Type B pancreatic cell (in vitro differentiated cells): ENCODE results near the gene CRKL. TPM values are rescaled to one million over a fixed set of nuclear protein-coding genes. Genes with fewer than 3 reads are reported as not detected.
"Not testable (repeated sequence)": the region's sequence is repeated elsewhere in the genome, so short reads cannot be mapped to it uniquely, and the experiment has no call there.

Experiments
- DNase-seq: peaks from one replicate; pipeline ENCODE4 v3.0.0; 2021; ENCODE audit warnings: mixed read lengths; ENCODE audit not compliant: unreplicated experiment; ENCODE audit errors: extremely low spot score
- H3K27ac Mint-ChIP-seq: 2 replicates; pipeline ENCODE4 v1.8.0; 2021; ENCODE audit warnings: mild to moderate bottlenecking, mixed read lengths
- H3K27me3 Mint-ChIP-seq: 2 replicates; pipeline ENCODE4 v1.8.0; 2021; ENCODE audit warnings: mixed read lengths
- H3K36me3 Mint-ChIP-seq: 2 replicates; pipeline ENCODE4 v1.8.0; 2021; ENCODE audit warnings: mixed read lengths
- H3K4me1 Mint-ChIP-seq: one replicate; pipeline ENCODE4 v1.8.0; 2021; ENCODE audit warnings: mixed read lengths; ENCODE audit not compliant: unreplicated experiment
- H3K4me3 Mint-ChIP-seq: 2 replicates; pipeline ENCODE4 v1.8.0; 2021; ENCODE audit warnings: mild to moderate bottlenecking, mixed read lengths
- H3K9me3 Mint-ChIP-seq: 2 replicates; pipeline ENCODE4 v1.8.0; 2021; ENCODE audit warnings: mixed read lengths
- total RNA-seq: library from RNA; stranded (reverse); gene quantifications from 2 replicates; pipeline ENCODE4 v1.2.1, GENCODE V29; 2021; ENCODE audit warnings: low replicate concordance
- TF ChIP-seq, protein P1 (sequence below): fragments of 200-600 bp; sonication (generic); conservative IDR thresholded peaks from 2 replicates; pipeline ENCODE4 v1.5.0; 2021; ENCODE audit warnings: antibody characterized with exemption, mild to moderate bottlenecking

CRKL gene
- total RNA-seq, 1 donor from 2014 or later = 78.1 TPM

DNA sequence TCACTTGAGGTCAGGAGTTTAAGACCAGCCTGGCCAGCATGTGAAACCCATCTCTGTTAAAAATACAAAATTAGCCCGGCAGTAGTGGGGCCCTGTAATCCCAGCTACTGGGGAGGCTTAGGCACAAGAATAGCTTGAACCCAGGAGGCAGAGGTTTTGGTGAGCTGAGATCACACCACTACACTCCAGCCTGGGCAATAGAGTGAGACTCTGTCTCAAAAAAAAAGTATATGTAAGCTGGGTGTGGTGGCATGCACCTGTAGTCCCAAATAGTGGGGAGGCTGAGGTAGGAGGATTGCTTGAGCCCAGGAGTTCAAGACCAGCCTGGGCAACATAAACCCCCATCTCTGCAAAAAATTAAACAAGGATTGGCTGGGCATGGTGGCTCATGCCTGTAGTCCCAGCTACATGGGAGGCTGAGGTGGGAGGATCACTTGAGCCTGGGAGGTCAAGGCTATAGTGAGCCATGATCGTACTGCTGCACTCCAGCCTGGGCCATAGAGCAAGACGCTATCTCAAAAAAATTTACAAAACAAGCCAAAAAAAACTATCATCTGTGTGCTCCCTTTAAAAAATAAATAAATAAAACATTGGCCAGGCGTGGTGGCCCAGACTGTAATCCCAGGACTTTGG lies 10.8 kb downstream of the CRKL start:
- Mint-ChIP-seq H3K27me3 (no peaks in the 10 kb centered on the region), H3K4me1 (peaks cover 18% of the 10 kb centered on the region), H3K36me3 (peaks cover 17% of the 10 kb centered on the region), H3K4me3 (no peak overlapping the region), H3K27ac (no peak overlapping the region), H3K9me3 (no peaks in the 10 kb centered on the region)
- DNase-seq = no peak
- TF ChIP-seq, protein P1, sequence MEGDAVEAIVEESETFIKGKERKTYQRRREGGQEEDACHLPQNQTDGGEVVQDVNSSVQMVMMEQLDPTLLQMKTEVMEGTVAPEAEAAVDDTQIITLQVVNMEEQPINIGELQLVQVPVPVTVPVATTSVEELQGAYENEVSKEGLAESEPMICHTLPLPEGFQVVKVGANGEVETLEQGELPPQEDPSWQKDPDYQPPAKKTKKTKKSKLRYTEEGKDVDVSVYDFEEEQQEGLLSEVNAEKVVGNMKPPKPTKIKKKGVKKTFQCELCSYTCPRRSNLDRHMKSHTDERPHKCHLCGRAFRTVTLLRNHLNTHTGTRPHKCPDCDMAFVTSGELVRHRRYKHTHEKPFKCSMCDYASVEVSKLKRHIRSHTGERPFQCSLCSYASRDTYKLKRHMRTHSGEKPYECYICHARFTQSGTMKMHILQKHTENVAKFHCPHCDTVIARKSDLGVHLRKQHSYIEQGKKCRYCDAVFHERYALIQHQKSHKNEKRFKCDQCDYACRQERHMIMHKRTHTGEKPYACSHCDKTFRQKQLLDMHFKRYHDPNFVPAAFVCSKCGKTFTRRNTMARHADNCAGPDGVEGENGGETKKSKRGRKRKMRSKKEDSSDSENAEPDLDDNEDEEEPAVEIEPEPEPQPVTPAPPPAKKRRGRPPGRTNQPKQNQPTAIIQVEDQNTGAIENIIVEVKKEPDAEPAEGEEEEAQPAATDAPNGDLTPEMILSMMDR = no peak

DNA sequence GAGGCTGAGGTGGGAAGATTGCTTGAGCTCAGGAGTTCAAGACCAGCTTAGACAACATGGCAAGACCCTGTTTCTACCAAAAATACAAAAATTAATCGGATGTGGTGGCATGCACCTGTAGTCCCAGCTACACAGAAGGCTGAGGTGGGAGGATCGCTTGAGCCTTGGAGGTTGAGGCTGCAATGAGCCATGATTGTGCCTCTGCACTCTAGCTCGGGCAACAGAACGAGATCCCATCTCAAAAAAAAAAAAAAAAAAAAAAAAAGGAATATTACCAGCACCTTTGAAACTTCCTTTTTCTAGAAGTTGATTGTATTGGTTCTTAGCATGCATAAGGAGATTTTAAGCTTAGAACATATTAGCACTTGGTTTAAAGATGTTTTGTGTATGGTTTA lies 11.4 kb downstream of the CRKL start:
- peaks cover 17% of the 10 kb centered on the region for H3K36me3 Mint-ChIP-seq
- H3K4me1 Mint-ChIP-seq = peaks cover 18% of the 10 kb centered on the region
- DNase-seq = no peak
- TF ChIP-seq, protein P1 = no peak
- H3K4me3 Mint-ChIP-seq = no peak overlapping the region
- no peaks in the 10 kb centered on the region for H3K27me3 Mint-ChIP-seq
- H3K27ac Mint-ChIP-seq = no peak overlapping the region
- H3K9me3 Mint-ChIP-seq = no peaks in the 10 kb centered on the region

DNA sequence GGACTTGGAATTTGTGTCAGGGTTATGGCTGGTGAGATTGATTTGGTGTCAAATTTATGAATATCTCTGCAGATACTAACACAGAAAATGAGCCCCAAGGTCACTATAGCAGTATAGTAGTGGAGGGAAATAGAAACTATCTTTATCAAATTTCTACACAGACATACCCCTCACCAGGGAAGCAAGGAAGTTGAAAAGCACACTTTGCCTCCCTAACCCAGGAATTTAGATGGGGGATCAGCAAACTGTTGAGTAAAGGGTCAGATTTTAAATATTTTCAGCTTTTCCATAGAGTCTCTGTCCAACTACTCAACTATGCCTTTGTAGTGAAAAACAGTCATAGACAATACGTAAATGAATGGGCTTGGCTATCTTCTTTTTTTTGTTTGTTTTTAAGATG lies 12.8 kb downstream of the CRKL start:
- H3K36me3 Mint-ChIP-seq = peaks cover 27% of the 10 kb centered on the region
- no peak for DNase-seq
- H3K4me3 Mint-ChIP-seq = no peak overlapping the region
- TF ChIP-seq, protein P1 = no peak
- peaks cover 18% of the 10 kb centered on the region for H3K4me1 Mint-ChIP-seq
- H3K27me3 Mint-ChIP-seq = no peaks in the 10 kb centered on the region
- no peaks in the 10 kb centered on the region for H3K9me3 Mint-ChIP-seq
- no peak overlapping the region for H3K27ac Mint-ChIP-seq

DNA sequence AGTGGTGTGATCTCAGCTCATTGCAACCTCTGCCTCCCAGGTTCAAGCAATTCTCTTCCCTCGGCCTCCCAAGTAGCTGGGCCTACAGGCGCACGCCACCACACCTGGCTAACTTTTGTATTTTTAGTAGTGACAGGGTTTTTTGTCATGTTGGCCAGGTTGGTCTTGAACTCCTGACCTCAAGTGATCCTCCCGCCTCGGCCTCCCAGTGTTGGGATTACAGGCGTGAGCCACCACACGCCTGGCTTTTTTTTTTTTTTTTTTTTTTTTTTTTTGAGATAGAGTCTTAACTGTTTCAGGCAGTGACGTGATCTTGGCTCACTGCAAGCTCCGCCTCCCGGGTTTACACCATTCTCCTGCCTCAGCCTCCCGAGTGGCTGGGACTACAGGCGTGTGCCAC lies 13.2 kb downstream of the CRKL start:
- not testable (repeated sequence) for H3K27ac Mint-ChIP-seq, DNase-seq, H3K4me3 Mint-ChIP-seq, H3K27me3 Mint-ChIP-seq, H3K9me3 Mint-ChIP-seq
- peaks cover 16% of the 10 kb centered on the region for H3K4me1 Mint-ChIP-seq
- H3K36me3 Mint-ChIP-seq = peaks cover 26% of the 10 kb centered on the region

DNA sequence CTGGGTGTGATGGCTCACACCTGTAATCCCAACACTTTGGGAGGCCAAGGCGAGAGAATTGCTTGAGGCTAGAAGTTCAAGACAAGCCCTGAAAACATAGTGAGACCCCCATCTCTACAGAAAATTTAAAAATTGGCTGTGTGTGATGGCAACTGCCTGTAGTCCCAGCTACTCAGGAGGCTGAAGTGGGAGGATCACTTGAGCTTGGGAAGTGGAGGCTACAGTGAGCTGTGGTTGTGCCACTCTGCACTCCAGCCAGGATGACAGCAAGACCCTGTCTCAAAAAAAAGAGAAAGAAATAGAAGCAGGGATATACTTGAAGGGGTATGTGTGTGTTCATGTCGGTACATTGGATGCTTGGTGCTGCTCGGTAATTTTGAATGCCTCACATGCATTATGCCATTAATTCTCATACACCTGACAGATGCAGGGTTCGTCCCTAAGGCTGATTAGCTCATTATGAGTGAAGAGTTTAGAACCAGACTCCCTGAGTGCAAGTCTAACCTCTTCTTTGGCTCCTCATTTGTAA lies 14.0 kb downstream of the CRKL start:
- Mint-ChIP-seq H3K4me3 (no peak overlapping the region), H3K4me1 (peaks cover 8% of the 10 kb centered on the region), H3K36me3 (peaks cover 18% of the 10 kb centered on the region), H3K27me3 (no peaks in the 10 kb centered on the region), H3K9me3 (no peaks in the 10 kb centered on the region), H3K27ac (no peak overlapping the region)
- no peak for DNase-seq
- TF ChIP-seq, protein P1 = no peak

DNA sequence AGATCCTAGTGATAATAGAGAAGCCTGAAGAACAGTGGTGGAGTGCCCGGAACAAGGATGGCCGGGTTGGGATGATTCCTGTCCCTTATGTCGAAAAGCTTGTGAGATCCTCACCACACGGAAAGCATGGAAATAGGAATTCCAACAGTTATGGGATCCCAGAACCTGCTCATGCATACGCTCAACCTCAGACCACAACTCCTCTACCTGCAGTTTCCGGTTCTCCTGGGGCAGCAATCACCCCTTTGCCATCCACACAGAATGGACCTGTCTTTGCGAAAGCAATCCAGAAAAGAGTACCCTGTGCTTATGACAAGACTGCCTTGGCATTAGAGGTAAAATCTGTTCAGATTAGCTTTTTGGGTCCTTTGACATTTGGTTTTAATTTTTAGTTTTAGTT lies 16.7 kb downstream of the CRKL start:
- H3K27ac Mint-ChIP-seq = no peak overlapping the region
- peaks cover 29% of the 10 kb centered on the region for H3K36me3 Mint-ChIP-seq
- no peaks in the 10 kb centered on the region for H3K27me3 Mint-ChIP-seq

DNA sequence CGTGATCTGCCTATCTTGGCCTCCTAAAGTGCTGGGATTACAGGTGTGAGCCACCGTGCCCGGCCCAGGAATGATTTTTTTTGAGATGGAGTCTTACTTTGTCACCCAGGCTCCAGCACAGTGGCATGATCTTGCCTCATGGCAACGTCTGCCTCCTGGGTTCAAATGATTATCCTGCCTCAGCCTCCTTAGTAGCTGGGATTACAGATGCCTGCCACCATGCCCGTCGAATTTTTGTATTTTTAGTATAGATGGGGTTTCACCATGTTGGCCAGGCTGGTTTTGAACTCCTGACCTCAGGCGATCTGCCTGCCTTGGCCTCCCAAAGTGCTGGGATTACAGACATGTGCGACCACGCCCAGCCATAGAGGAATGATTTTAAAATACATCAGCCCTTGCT lies 17.8 kb downstream of the CRKL start:
- not testable (repeated sequence) for DNase-seq, H3K4me3 Mint-ChIP-seq, H3K27ac Mint-ChIP-seq, H3K27me3 Mint-ChIP-seq, H3K9me3 Mint-ChIP-seq
- Mint-ChIP-seq H3K4me1 (peaks cover 25% of the 10 kb centered on the region), H3K36me3 (peaks cover 25% of the 10 kb centered on the region)

More for the DNA sequence above, 16.7 kb downstream of the CRKL start:
- H3K9me3 Mint-ChIP-seq = no peaks in the 10 kb centered on the region
- no peak for DNase-seq
- H3K4me1 Mint-ChIP-seq = peaks cover 22% of the 10 kb centered on the region
- no peak overlapping the region for H3K4me3 Mint-ChIP-seq
- TF ChIP-seq, protein P1 = no peak

DNA sequence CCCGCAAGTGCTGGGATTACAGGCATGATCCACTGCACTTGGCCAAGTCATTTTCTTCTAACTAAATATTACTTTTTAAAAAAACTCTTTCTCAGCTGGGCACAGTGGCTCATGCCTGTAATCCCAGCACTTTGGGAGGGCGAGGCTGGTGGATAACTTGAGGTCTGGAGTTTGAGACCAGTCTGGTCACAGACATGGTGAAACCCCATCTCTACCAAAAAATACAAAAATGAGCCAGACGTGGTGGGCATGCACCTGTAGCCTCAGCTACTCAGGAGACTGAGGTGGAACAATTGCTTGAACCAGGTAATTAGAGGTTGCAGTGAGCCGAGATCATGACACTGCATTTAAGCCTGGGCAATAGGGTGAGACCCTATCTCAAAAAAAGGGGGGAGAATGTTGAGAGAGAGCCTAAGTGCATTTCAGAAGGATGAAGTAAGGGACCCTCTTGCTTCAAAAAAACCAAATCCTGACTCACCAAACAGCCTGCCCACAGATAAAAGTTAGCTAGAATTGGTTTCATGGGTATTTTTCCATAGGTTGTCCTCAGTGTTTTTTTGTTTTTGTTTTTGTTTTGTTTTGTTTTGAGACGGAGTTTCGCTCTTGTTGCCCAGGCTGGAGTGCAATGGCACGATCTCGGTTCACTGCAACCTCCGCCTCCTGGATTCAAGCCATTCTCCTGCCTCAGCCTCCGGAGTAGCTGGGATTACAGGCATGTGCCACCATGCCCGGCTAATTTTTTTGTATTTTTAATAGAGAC lies 18.8 kb downstream of the CRKL start:
- H3K27me3 Mint-ChIP-seq, H3K4me3 Mint-ChIP-seq, H3K27ac Mint-ChIP-seq, H3K9me3 Mint-ChIP-seq, DNase-seq: not testable (repeated sequence)
- Mint-ChIP-seq H3K4me1 (peaks cover 34% of the 10 kb centered on the region), H3K36me3 (peaks cover 25% of the 10 kb centered on the region)
